Thymus (tissue), 11 donors: ENCODE data around the gene SPG11. TPM values are rescaled to one million over a fixed set of nuclear protein-coding genes. Genes with fewer than 3 reads are reported as not detected.
"Not testable (repeated sequence)": the region's sequence is repeated elsewhere in the genome, so short reads cannot be mapped to it uniquely, and the experiment has no call there.

Source experiments
- DNase-seq, 9 donors: peaks; one replicate each; pipeline ENCODE4 v3.0.0-alpha.2; 2013; ENCODE audit warnings: low spot score in 9 of 9, low read depth in 6 of 9, missing footprints in 1 of 9
- H3K27ac ChIP-seq, 2 donors: one replicate each; pipeline ENCODE4 v1.5.1; 2013; ENCODE audit warnings: control low read depth in 1 of 2, low read depth in 1 of 2, low read length in 1 of 2, mild to moderate bottlenecking in 1 of 2, moderate library complexity in 1 of 2
- H3K27me3 ChIP-seq, 2 donors: one replicate each; pipeline ENCODE4 v1.5.1; 2013; ENCODE audit warnings: low read length in 1 of 2; ENCODE audit not compliant: control insufficient read depth in 2 of 2, insufficient read depth in 1 of 2
- H3K36me3 ChIP-seq, 2 donors: one replicate each; pipeline ENCODE4 v1.5.1; 2013; ENCODE audit warnings: low read length in 1 of 2, mild to moderate bottlenecking in 1 of 2, moderate library complexity in 1 of 2; ENCODE audit not compliant: control insufficient read depth in 2 of 2, insufficient read depth in 2 of 2
- H3K4me1 ChIP-seq, 2 donors: one replicate each; pipeline ENCODE4 v1.5.1; 2013; ENCODE audit warnings: low read length in 2 of 2; ENCODE audit not compliant: control insufficient read depth in 2 of 2, insufficient read depth in 2 of 2
- H3K4me3 ChIP-seq, 2 donors: one replicate each; pipeline ENCODE4 v1.5.1; 2013; ENCODE audit warnings: low read length in 2 of 2, control low read depth in 1 of 2, mild to moderate bottlenecking in 1 of 2
- H3K9me3 ChIP-seq, 2 donors: one replicate each; pipeline ENCODE4 v1.5.1; 2013; ENCODE audit warnings: low read length in 1 of 2, mild to moderate bottlenecking in 1 of 2; ENCODE audit not compliant: control insufficient read depth in 2 of 2, insufficient read depth in 1 of 2
- WGBS: extraction: QIAGEN DNeasy Blood & Tissue Kit; methylation state at CpG from one replicate; pipeline ENCODE4 v1.1.7; 2013; 5-methylcytosine and 5-hydroxymethylcytosine counted together
- polyA plus RNA-seq: library from polyadenylated mRNA; stranded (reverse); fragments of 200-250 nt; gene quantifications from one replicate; pipeline ENCODE4 v1.2.3, GENCODE V29; 2013
- total RNA-seq: library from RNA; stranded (reverse); fragments of 120-200 nt; gene quantifications from one replicate; pipeline ENCODE4 v1.2.4, GENCODE V29; 2013
- donor health status: healthy.

Gene SPG11
- total and polyA plus RNA-seq, 2 donors = 48.0 to 67.3 TPM

DNA sequence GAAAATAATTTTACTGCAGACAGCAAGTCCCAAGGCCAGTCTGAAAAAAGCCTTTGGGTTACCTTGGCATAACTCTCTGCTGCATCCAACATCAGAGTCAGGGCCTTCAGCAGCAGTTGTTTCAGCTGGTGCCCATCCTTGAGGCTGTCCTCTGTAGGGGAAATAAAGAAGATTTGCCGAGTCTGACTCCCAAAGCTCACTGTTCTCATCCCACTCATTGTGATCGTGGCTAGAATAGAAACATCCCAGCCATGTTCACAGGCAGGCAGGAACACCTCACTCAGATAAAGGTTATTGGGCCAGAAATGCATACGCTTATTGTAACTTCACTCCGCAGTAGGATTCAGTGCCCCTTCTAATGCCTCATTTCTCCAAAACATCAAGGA lies 97.3 kb downstream of the SPG11 start:
- Histone ChIP-seq H3K36me3 (peaks cover 63 to 79% of the 10 kb centered on the region in 2 donors), H3K4me1 (no peaks in the 10 kb centered on the region), H3K27ac (no peak overlapping the region), H3K27me3 (no peaks in the 10 kb centered on the region), H3K4me3 (no peak overlapping the region), H3K9me3 (peaks cover 7 to 12% of the 10 kb centered on the region in 2 donors)
- over 99% methylated on average over 4 of the region's 4 CpGs for WGBS
- no peak for DNase-seq

DNA sequence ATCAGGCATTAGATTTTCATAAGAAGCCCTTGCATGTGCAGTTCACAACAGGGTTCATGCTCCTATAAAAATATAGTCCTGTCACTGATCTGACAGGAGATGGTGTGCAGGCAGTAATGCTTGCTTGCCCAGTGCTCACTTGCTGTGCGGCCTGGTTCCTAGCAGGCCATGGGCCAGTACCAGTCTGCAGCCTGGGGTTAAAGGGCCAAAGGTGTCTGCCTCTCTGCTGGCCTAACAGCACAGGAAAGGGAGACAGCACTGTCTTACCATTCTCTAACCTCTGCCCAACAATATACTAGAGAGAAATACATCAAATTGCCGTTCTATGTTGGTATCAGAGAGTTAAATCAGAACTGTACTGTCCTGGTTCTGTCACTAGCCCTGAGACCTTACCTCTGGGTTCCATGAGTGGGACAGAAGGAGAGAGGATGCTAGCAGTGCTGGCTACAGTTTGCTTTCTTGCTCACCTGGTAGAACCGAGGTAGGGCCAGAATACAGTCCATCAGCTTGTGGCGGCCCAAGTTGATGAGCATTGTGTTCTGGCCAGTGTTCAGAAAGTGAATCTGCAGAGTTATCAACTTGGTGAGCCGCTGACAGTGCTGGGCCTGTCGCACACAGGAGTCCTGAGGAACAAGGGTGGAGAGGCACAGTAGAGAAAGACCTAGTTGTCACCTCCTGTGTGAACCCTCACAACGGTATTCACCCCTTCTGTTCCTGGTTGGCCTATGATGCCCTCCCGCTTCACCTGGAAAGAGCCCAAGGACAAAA lies 97.9 kb downstream of the SPG11 start:
- 98% methylated on average over 8 of the region's 8 CpGs for WGBS
- DNase-seq = no peak

DNA sequence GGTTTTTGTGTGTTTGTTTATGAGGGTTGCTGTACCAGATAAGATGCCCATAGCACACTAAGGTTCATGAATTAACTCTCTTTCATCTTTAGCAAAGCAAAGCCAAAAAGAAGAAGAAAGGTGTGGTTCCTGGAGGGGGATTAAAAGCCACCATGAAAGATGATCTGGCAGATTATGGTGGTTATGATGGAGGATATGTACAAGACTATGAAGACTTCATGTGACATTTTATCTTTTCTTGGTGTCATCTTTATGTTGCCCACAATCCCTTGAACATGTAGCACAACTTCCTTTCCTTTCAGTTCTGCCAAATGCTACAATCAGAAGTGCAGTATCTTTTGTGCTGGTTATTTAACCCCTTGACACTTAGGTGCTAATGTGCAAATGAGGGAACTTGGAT lies 102.5 kb downstream of the SPG11 start:
- H3K27me3 ChIP-seq, H3K9me3 ChIP-seq, H3K4me3 ChIP-seq, H3K4me1 ChIP-seq, H3K27ac ChIP-seq: not testable (repeated sequence)
- DNase-seq = peak in 3 of 9 donors; percentile 24 to 52 (median 37)
- peaks cover 52 to 74% of the 10 kb centered on the region in 2 donors for H3K36me3 ChIP-seq

More for the DNA sequence above, 97.9 kb downstream of the SPG11 start:
- Histone ChIP-seq H3K4me1 (peaks cover 0 to 2% of the 10 kb centered on the region in 2 donors), H3K9me3 (peaks cover 7 to 12% of the 10 kb centered on the region in 2 donors), H3K4me3 (no peak overlapping the region), H3K36me3 (peaks cover 59 to 78% of the 10 kb centered on the region in 2 donors), H3K27me3 (no peaks in the 10 kb centered on the region), H3K27ac (no peak overlapping the region)

DNA sequence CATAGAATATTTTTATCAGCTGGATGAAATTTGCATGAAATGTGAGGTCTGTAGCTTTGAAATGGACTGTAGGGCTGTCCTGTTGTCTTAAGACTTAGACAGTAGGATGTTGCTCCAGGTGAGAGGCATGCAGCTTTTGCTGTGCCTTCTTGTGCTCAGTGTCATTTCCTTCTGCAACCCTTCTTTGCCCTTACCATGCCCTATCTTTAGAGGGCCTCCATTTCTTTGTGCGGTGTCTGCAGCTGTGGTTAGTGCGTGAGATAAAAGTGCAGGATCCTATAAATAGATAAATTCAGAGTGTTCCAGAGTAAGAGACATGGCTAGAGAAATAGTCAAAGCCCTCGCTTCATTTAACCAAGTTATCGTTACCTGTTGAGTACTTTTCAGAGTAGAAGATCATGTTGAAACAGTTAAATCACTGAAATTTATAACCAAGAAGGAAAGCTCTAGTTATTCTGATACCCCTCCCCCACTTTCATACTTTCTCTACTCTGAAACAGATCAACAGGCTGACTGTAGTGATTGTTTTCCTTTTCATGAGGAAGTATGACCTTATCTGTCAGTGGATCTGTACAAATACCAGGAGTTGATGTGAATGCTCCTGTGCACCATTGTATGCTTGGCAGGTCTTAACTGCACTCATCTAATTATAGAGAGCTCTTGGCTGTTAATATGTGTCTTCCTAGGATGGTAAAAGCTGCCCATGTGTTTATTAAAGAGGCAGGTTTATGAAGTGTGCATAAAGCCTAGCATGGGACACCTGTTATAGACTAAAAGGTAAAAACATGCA lies 108.3 kb downstream of the SPG11 start:
- no peak overlapping the region for H3K4me3 ChIP-seq
- WGBS = 49% methylated on average over 4 of the region's 4 CpGs

DNA sequence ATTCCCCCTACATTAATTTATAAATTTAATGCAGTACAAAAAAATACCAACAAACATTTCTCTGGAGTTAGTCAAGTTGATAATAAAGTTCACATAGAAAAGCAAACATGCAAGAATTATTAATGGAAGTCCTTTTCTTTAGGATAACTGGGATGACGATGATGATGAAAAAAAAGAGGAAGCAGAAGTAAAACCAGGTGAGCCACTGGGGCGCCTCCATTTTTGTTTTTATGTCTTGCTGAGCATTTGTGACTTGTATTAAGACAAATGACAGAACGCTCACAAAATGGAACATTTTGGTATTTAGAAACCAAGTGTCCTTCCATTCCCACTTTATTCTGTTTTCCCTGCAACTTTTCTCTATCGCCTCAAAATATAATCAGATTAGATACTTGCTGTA lies 112.7 kb downstream of the SPG11 start:
- H3K27me3 ChIP-seq = no peaks in the 10 kb centered on the region
- H3K4me1 ChIP-seq = peaks cover 0 to 5% of the 10 kb centered on the region in 2 donors
- WGBS = 95% methylated on average over 4 of the region's 4 CpGs
- H3K36me3 ChIP-seq = peaks cover 14 to 30% of the 10 kb centered on the region in 2 donors
- H3K4me3 ChIP-seq = no peak overlapping the region
- DNase-seq = no peak
- no peaks in the 10 kb centered on the region for H3K9me3 ChIP-seq
- no peak overlapping the region for H3K27ac ChIP-seq

More for the DNA sequence above, 108.3 kb downstream of the SPG11 start:
- peak in 3 of 9 donors; percentile 8 to 47 (median 35) for DNase-seq
- Histone ChIP-seq H3K27me3 (no peaks in the 10 kb centered on the region), H3K9me3 (no peaks in the 10 kb centered on the region), H3K27ac (peak overlapping the region in 1 of 2 donors; percentile 16), H3K36me3 (peaks cover 42 to 57% of the 10 kb centered on the region in 2 donors), H3K4me1 (peaks cover 0 to 5% of the 10 kb centered on the region in 2 donors)

DNA sequence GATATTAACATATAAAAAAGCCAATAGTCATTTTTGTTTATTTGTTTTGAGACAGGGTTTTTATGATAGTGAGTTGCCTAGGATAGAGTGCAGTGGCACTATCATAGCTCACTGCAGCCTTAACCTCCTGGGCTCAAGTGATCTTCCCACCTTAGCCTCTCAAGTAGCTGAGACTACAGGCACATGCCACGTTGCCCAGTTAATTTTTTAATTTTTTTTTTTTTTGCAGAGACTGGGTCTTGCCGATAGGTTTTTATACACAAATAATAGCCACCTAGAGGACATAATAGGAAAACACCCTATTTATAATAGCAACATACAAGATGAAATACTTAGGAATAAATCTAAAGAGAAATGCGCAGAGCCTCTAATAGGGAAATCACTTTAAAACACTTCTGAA lies 113.2 kb downstream of the SPG11 start:
- peaks cover 0 to 3% of the 10 kb centered on the region in 2 donors for H3K4me1 ChIP-seq
- H3K4me3 ChIP-seq = no peak overlapping the region
- no peak for DNase-seq
- H3K36me3 ChIP-seq = peaks cover 13 to 27% of the 10 kb centered on the region in 2 donors
- no peak overlapping the region for H3K27ac ChIP-seq
- no peaks in the 10 kb centered on the region for H3K27me3 ChIP-seq
- H3K9me3 ChIP-seq = no peaks in the 10 kb centered on the region
- 48% methylated on average over 3 of the region's 3 CpGs for WGBS

DNA sequence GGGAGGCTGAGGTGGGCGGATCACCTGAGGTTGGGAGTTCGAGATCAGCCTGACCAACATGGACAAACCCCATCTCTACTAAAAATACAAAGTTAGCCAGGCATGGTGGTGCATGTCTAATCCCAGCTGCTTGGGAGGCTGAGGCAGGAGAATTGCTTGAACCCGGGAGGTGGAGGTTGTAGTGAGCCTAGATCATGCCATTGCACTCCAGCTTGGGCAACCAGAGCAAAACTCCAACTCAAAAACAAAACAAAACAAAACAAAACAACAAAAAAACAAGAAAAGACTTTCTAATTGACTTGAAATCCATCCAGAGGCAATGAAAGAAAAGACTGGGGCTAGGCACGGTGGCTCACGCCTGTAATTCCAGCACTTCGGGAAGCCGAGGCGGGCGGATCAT lies 114.3 kb downstream of the SPG11 start:
- H3K27ac ChIP-seq, H3K4me1 ChIP-seq, H3K27me3 ChIP-seq, H3K9me3 ChIP-seq, DNase-seq, H3K4me3 ChIP-seq: not testable (repeated sequence)
- WGBS = 98% methylated on average over 9 of the region's 9 CpGs
- H3K36me3 ChIP-seq = peaks cover 13 to 21% of the 10 kb centered on the region in 2 donors

DNA sequence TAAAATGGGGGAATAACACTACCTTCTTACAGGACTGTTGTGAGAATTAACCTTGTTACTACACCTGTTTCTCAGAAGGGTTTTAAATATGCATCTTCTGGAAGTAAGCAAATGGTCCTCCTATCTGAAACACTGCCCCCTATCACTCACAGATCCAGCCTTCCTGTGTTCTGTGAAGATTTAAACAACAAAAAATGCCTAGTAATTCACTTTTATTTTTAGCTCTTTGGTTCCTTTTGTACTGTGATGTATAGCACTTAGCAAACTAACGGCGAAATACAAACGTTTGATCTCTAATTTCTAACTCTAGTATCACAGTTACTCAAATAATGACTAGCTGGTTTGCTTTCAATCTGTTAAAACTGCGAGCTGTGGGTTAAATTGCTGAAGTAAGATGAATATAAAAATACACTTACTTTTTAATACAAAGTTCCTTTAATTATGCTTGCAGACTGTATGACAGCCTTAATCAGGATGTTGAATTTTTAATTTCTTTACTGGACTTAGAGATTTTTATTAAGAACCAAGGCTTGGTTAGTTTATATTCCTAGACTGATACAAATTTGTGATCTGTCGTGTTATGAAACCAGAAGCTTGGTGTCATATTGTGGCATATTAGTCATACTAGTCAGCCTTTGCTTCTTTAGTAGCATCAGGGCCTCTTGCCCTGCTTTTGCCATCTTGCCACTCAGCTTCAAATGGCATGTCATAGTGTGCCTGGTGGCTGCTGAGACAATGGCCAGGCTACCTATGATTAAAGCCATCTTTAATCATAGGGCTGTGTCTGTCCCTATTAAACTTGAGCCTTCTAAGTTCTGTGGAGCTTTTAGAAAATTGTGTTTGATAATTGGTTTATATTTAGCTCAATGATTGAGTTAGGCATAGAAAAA lies 117.3 kb downstream of the SPG11 start:
- DNase-seq = peak in 2 of 9 donors; percentile 4 to 23
- no peaks in the 10 kb centered on the region for H3K4me1 ChIP-seq
- WGBS = 41% methylated on average over 5 of the region's 5 CpGs
- no peaks in the 10 kb centered on the region for H3K9me3 ChIP-seq
- H3K27ac ChIP-seq = no peak overlapping the region
- no peak overlapping the region for H3K4me3 ChIP-seq
- no peaks in the 10 kb centered on the region for H3K27me3 ChIP-seq
- H3K36me3 ChIP-seq = peaks cover 0 to 12% of the 10 kb centered on the region in 2 donors
